GM12878 (cell line): ENCODE results near the gene PRSS33. TPM values are rescaled to one million over a fixed set of nuclear protein-coding genes. Genes with fewer than 3 reads are reported as not detected.

ENCODE experiments used
- ATAC-seq: fragments of 200-7000 bp; cut with Tn5 transposase; 3 replicates; pipeline ENCODE4 v1.9.1; 2020; ENCODE audit warnings: mild to moderate bottlenecking, moderate library complexity
- BruUV-seq: library from RNA; stranded (reverse); fragments of 400-500 nt; replicated peaks from 2 replicates; lab custom pipeline; 2021; lab: Mats Ljungman, UMichigan
- CTCF ChIA-PET: fragments of 300-600 bp; sonication (Branson Sonifier 250); formaldehyde crosslinking; extraction: SDS; loops from one replicate; lab custom pipeline; 2021; ENCODE audit warnings: inconsistent platforms; lab: Yijun Ruan, JAX
- POLR2A ChIA-PET: fragments of 350-600 bp; formaldehyde crosslinking; extraction: SDS; loops from one replicate; lab custom pipeline; 2021; ENCODE audit warnings: inconsistent platforms; lab: Charles Lee
- RAD21 ChIA-PET: fragments of 300-600 bp; sonication (Branson Sonifier 250); formaldehyde crosslinking; loops from one replicate; lab custom pipeline; 2023; ENCODE audit warnings: antibody characterized with exemption; ENCODE audit not compliant: unreplicated experiment; lab: Charles Lee
- SMC1A ChIA-PET: fragments of 300-600 bp; sonication (Branson Sonifier 250); formaldehyde crosslinking; loops from one replicate; lab custom pipeline; 2023; ENCODE audit not compliant: unreplicated experiment, uncharacterized antibody; lab: Charles Lee
- DNase-seq: peaks from one replicate; pipeline ENCODE4 v3.0.0-alpha.2; 2011; ENCODE audit warnings: low read depth, low spot score
- FAIRE-seq: peaks from 3 replicates; lab custom pipeline; 2011; peaks lifted over from hg19 to GRCh38; lab: Jason Lieb, UNC
- H2AFZ ChIP-seq: 2 replicates; pipeline ENCODE4 v1.6.0; 2011; ENCODE audit warnings: low read depth, low read length, control low read depth; ENCODE audit not compliant: control insufficient read depth
- H3K27ac ChIP-seq: 2 replicates; pipeline ENCODE4 v1.5.1; 2011; ENCODE audit warnings: control low read depth; ENCODE audit not compliant: control insufficient read depth, insufficient read depth
- H3K27me3 ChIP-seq, 2 experiments: replicated peaks in 1 of 2; 2 replicates each; pipeline versions ENCODE4 v1.6.0 to v1.6.1; 2011; ENCODE audit warnings: low read length in 1 of 2; ENCODE audit not compliant: control insufficient read depth in 2 of 2, insufficient read depth in 2 of 2
- H3K36me3 ChIP-seq, 2 experiments: 2 replicates each; pipeline ENCODE4 v1.5.1; 2011; ENCODE audit warnings: low read length in 1 of 2; ENCODE audit not compliant: control insufficient read depth in 2 of 2, insufficient read depth in 2 of 2
- H3K4me1 ChIP-seq: 2 replicates; pipeline ENCODE4 v1.6.1; 2011; ENCODE audit warnings: mild to moderate bottlenecking, low read length, moderate library complexity, mixed read lengths; ENCODE audit not compliant: control insufficient read depth, insufficient read depth
- H3K4me2 ChIP-seq: 2 replicates; pipeline ENCODE4 v1.6.0; 2011; ENCODE audit warnings: control low read depth; ENCODE audit not compliant: control insufficient read depth, insufficient read depth
- H3K4me3 ChIP-seq: fragments of 200-600 bp; sonication (generic); 2 replicates; pipeline ENCODE4 v1.5.1; 2016
- H3K79me2 ChIP-seq: 2 replicates; pipeline ENCODE4 v1.6.0; 2011; ENCODE audit warnings: low read length; ENCODE audit not compliant: control insufficient read depth, insufficient read depth
- H3K9ac ChIP-seq: 2 replicates; pipeline ENCODE4 v1.8.0; 2011; ENCODE audit warnings: low read length, control low read depth, mixed read lengths; ENCODE audit not compliant: control insufficient read depth, insufficient read depth
- H3K9me3 ChIP-seq: replicated peaks from 3 replicates; pipeline ENCODE4 v1.5.1; 2011; ENCODE audit warnings: mild to moderate bottlenecking, low read length; ENCODE audit not compliant: control insufficient read depth, insufficient read depth
- H4K20me1 ChIP-seq: 2 replicates; pipeline ENCODE4 v1.6.0; 2011; ENCODE audit not compliant: control insufficient read depth, insufficient read depth
- EGR1 ChIP-seq, 2 experiments: IDR thresholded peaks; 1 replicate in 1 of 2; 2 replicates in 1 of 2; pipeline ENCODE4 v1.6.1; 2011 to 2012; ENCODE audit warnings: low read depth in 2 of 2, low read length in 2 of 2, borderline replicate concordance in 1 of 2, mild to moderate bottlenecking in 1 of 2, moderate library complexity in 1 of 2
- PAX5 ChIP-seq: IDR thresholded peaks from 2 replicates; pipeline ENCODE4 v1.6.1; 2011; ENCODE audit warnings: low read depth, low read length, borderline replicate concordance
- RAD21 ChIP-seq: IDR thresholded peaks from 2 replicates; pipeline ENCODE4 v1.6.1; 2011; ENCODE audit warnings: mild to moderate bottlenecking, low read depth, low read length, moderate library complexity; ENCODE audit not compliant: insufficient read depth
- SRF ChIP-seq, 2 experiments: IDR thresholded peaks; 2 replicates each; pipeline ENCODE4 v1.6.1; 2011; ENCODE audit warnings: low read depth in 2 of 2, low read length in 2 of 2, mild to moderate bottlenecking in 1 of 2, moderate library complexity in 1 of 2
- YY1 ChIP-seq: IDR thresholded peaks from 2 replicates; pipeline ENCODE4 v1.6.1; 2011; ENCODE audit warnings: low read depth, mild to moderate bottlenecking, low read length
- WGBS: methylation state at CpG from one replicate; pipeline ENCODE4 v1.1.6; 2016; ENCODE audit warnings: low lambda C conversion rate; ENCODE audit not compliant: insufficient replicate concordance, insufficient coverage; ENCODE audit errors: missing lambda C conversion rate; 5-methylcytosine and 5-hydroxymethylcytosine counted together
- in situ Hi-C: fragments of 300-500 bp; cut with MboI; formaldehyde crosslinking; loops from 9 replicates; pipeline ENCODE4 v1.14.3; 2018; ENCODE audit warnings: mixed read lengths
- intact Hi-C: fragments of 100-400 bp; cut with micrococcal nuclease; formaldehyde crosslinking; loops from one replicate; pipeline ENCODE4 v1.14.2; 2022; ENCODE audit not compliant: unreplicated experiment
- polyA plus RNA-seq, 11 experiments: library from polyadenylated mRNA; depleted of rRNA in 4 of 11; unstranded in 6 of 11; stranded (reverse) in 5 of 11; fragments of >200 nt; fragmentation: Nextera tagmentation in 4 of 11; fragmentation: Illumina TruSeq in 1 of 11; extraction: Ambion mirVana in 4 of 11; extraction: Trizol in 1 of 11; gene quantifications; 1 replicate in 1 of 11; 2 replicates in 10 of 11; pipeline versions ENCODE4 v1.2.1 to v1.2.3, GENCODE V29; 2011 to 2016; ENCODE audit warnings: inconsistent platforms in 2 of 11, missing spikeins in 2 of 11, low read depth in 1 of 11
- total RNA-seq, 4 experiments: library from RNA; depleted of rRNA in 3 of 4; stranded (reverse); fragments of >200 nt in 3 of 4; fragmentation: Illumina TruSeq in 1 of 4; extraction: Trizol in 1 of 4; gene quantifications; 2 replicates each; pipeline versions ENCODE4 v1.2.1 to v1.2.3, GENCODE V29; 2013 to 2021
- TF ChIP-seq, protein P1 (sequence below), 3 experiments: IDR thresholded peaks in 2 of 3; conservative IDR thresholded peaks in 1 of 3; 2 replicates each; pipeline ENCODE4 v1.5.1; 2011; ENCODE audit warnings: low read depth in 3 of 3, low read length in 3 of 3, mild to moderate bottlenecking in 3 of 3, control low read depth in 2 of 3, moderate library complexity in 2 of 3, inconsistent platforms in 1 of 3, mixed read lengths in 1 of 3; ENCODE audit not compliant: control insufficient read depth in 2 of 3, insufficient read depth in 1 of 3; ENCODE audit errors: extremely low read depth in 1 of 3

Gene PRSS33
- total and polyA plus RNA-seq, 10 of the 15 experiments (the other 5 are each of a cell fraction or from before 2014, with no cell fraction given) = not detected

DNA sequence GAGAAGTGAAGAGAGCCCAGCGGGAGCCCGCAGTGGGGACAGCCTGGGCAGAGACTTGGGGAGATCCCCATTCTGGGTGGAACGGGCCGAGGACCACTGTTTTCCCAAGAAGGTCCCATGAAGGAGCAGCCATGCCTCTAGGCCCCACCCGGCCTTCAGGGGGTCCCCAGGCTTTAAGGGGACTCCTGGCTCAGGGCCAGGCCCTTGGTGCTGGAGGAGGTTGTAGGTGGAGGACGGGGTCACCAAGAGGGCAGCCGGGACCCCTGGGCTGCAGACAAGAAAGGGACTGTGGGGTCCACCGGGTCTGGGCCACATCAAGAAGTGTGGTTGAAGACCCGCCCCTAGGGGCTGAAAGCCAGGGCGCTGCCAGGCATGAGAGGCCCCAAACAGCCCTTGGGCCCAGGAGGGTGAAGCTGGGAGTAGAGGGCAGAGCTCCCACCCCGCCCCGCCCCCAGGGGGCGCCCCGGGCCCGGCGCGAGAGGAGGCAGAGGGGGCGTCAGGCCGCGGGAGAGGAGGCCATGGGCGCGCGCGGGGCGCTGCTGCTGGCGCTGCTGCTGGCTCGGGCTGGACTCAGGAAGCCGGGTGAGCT is 29.5 kb upstream of the PRSS33 start, which contains the start of gene PRSS21:
PRSS21 (plus strand) TSS at position 487 of the 589 bp plus-strand sequence; CDS start at position 519, 32 bp downstream.
- TF ChIP-seq YY1 (0 out of 2 replicates have a peak, but pooled peaks have one; percentile 44), RAD21 (peak; percentile 33; the same call in 1 of the 2 replicates), PAX5 (no peak), EGR1 (IDR thresholded peaks at IDR 0.05; ENCODE audit: borderline replicate concordance in 1 of 2, low read depth in 2 of 2, low read length in 2 of 2) (0 out of 3 replicates have a peak, but pooled peaks of 1 of the 2 experiments have one; percentile 13), SRF (IDR thresholded peaks at IDR 0.05; ENCODE audit: low read depth in 2 of 2, low read length in 2 of 2) (no peak)
- TF ChIP-seq, protein P1, sequence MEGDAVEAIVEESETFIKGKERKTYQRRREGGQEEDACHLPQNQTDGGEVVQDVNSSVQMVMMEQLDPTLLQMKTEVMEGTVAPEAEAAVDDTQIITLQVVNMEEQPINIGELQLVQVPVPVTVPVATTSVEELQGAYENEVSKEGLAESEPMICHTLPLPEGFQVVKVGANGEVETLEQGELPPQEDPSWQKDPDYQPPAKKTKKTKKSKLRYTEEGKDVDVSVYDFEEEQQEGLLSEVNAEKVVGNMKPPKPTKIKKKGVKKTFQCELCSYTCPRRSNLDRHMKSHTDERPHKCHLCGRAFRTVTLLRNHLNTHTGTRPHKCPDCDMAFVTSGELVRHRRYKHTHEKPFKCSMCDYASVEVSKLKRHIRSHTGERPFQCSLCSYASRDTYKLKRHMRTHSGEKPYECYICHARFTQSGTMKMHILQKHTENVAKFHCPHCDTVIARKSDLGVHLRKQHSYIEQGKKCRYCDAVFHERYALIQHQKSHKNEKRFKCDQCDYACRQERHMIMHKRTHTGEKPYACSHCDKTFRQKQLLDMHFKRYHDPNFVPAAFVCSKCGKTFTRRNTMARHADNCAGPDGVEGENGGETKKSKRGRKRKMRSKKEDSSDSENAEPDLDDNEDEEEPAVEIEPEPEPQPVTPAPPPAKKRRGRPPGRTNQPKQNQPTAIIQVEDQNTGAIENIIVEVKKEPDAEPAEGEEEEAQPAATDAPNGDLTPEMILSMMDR (IDR thresholded peaks at IDR 0.05 in 2 of 3, conservative IDR thresholded peaks at IDR 0.05 in 1 of 3; ENCODE audit: control insufficient read depth in 2 of 3, extremely low read depth in 1 of 3, insufficient read depth in 1 of 3, low read depth in 3 of 3, low read length in 3 of 3) = peak in 2 of 3 experiments; percentile 25 to 39; a peak in 4 of 6 replicates
- DNase-seq (no peak), FAIRE-seq (no peak), ATAC-seq (peak; percentile 19; the same call in 1 of the 3 replicates)
- Histone ChIP-seq H3K9ac (peak within 1 kb of the TSS; percentile 65), H3K79me2 (peaks cover 7% of the 10 kb centered on the region), H4K20me1 (no peaks in the 10 kb centered on the region), H3K36me3 (no peaks in the 10 kb centered on the region), H3K4me2 (peak within 1 kb of the TSS; percentile 48; the same call in 1 of the 2 replicates), H2AFZ (peak within 1 kb of the TSS; percentile 39), H3K9me3 (no peaks in the 10 kb centered on the region), H3K27me3 (peaks cover 0 to 1% of the 10 kb centered on the region in 2 experiments; a peak in 2 of 4 replicates), H3K4me1 (no peaks in the 10 kb centered on the region), H3K4me3 (peak within 1 kb of the TSS; percentile 58; the same call in 1 of the 2 replicates), H3K27ac (peak within 1 kb of the TSS; percentile 58)
- ChIA-PET SMC1A (no interaction called here), POLR2A (no interaction called here), RAD21 (no interaction called here), CTCF (no interaction called here)
- intact Hi-C loops = no loop called here
- no TSS peak for BruUV-seq
- in situ Hi-C loops = no loop called here
- 34% methylated on average over 10 of the region's 28 CpGs for WGBS
